GM21447 (cell line): Measurements from ENCODE around the gene ZDHHC7.
A peak's percentile ranks its signal among the peaks of the same experiment; 100 is the strongest.

Source experiments
- ATAC-seq: cut with Tn5 transposase; IDR thresholded peaks from one replicate; pipeline ENCODE4 v1.9.1; 2021; ENCODE audit not compliant: unreplicated experiment

Gene ZDHHC7

DNA sequence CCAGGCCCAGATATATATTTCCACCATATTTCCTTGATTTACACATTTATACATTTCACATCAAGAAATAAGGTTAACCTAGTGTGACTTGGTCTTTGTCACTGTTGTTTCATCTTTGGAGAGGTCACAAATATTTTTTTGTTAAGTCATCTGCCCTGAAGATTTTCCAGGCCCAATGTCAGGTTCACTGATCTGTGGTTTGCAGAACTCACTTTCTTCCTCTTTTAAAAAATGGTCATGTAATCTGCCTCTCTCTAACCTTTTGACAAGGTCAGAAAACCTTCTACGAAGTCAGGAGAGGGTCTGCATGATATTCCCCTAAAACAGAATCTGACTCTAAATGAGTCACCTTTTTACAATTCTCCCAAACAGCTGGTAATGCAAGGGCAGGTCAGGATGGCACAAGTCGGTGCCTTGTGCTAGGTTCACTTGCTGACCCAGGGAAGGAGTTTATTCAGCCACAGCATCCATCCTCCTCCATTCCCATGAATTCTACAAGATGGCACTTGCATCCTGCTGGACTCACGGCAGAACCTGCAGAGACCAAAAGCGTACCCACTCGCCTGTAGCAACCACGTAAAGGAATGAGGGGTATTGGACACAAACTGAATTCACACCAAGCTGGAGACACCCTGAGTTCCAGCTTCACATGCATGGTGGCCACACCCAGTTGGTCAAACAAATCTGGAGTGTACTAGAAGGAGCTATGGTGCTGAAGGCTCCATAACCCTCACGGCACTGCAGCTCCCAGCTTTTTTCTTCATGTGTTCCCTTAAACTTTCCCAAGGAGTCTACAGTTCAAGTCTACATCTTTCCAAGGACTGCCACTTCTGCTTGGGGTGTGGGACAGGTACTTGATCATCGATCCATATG lies 14.7 kb upstream of the ZDHHC7 start:
- no peak for ATAC-seq

DNA sequence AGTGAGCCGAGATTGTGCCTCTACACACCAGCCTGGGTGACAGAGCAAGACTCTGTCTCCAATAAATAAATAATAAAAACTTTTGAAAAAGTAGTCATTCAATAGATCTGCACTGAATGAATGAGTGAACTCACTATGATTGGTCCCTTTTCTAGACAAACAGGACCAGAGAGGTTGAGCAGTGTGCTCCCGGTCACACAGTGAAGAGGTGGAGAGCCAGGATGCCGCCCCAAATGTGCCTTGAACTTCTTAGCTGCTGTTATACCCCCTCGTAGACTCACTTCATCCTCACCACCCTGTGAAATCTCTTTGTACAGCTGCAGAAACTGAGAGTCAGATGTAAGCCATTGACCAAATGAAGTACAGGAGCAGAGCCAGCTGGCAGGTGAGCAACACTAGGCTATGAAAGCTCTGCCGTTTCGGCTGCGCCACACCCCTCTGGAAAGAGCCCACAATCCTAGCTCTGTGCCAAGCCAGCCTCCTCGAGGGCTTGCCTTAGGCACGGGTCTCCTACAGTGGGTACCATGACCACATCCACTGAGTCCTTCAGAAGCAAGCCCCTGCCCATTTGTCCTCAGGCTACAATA lies 8.4 kb upstream of the ZDHHC7 start:
- ATAC-seq: no peak

DNA sequence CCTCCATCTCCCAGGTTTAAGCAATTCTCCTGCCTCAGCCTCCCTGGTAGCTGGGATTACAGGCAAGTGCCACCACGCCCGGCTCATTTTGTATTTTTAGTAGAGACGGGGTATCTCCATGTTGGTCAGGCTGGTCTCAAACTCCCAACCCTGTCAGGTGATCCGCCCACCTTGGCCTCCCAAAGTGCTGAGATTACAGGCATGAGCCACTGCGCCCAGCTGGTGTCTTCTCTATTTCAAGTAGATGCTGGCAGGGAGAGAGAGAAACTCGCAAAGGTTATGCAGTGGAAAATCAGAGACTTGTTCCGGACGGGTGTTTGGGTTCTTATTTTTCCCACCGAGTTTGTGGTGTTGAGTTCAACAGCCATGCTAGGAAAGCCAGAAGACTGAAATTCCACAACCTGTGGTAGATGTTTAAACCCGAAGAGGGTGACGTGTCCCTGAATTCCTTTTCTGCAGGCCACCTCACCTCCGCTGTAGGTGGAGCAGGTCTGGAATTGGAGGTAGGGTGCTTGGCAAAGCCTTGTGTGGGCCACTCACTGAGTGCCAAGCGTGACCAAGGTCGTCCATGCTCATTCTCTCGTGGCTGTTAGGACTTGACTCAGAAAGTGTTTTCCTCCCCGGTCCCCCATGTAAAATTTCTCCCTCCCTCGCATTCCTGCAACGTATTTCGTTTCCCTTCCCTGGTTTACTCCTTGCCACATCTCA lies 7.3 kb upstream of the ZDHHC7 start:
- ATAC-seq: no peak

DNA sequence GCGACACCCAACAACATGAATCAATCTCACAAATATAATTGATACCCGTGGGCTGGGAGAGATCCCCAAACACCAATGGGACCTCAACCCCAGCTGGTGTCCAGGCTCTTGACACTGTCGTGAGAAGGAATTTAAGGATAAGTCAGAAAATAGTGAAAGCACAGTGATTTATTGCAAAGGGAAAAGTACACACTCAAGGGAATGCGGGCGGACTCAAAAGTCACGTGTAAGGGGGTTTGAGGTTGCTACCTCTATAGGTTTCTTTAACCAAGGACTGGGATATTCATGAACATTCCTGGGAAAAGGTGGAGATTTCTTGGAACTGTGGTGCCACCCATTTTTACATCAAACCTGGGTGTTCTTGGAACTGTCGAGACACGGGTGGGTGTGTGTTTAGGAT lies 6.3 kb upstream of the ZDHHC7 start:
- no peak for ATAC-seq

DNA sequence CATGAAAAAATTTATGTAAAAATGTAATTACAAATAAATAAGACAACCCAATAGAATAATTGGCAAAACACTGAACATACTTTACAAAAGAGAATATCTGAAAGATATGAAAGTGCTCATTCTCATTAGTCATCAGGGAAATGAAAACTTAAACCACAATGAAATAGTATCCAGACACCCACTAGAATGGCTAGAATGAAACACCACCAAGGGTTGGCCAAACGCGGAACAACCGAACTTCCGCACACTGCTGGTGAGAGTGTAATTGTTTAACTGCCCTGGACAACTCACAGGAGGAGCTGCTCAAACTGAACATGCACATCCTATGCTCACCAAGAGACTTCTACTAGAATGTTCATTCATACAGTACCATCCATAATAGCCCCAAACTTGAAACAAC lies 5.8 kb upstream of the ZDHHC7 start:
- no peak for ATAC-seq

DNA sequence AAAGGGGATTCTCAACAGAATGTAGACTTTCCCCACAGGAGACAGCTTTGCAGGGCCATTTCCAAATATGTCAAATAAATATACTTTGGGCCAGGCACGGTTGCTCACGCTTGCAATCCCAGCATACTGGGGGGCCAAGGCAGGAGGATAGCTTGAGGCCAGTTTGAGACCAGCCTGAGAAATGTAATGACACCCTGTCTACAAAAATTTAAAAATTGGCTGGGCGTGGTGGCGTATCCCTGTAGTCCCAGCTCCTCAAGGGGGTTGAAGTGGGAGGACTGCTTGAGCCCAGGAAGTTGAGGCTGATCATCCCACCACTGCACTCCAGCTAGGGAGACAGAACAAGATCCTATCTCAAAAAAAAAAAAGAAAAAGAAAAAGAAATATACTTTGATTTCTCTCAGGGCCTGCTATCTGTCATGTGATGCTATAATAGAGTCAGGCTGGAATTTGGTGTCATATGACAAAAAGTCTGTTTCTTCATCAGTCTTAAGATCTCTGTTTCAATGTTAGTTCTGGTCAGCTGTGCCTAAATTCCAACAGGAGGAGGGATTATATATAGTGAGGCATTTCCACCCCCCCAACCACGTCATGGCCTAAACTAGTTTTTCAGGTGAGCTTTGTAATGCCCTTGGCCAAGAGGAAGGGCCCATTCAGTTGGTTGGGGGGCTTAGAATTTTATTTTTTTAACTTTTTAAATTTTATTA lies 4.3 kb upstream of the ZDHHC7 start:
- ATAC-seq: no peak

DNA sequence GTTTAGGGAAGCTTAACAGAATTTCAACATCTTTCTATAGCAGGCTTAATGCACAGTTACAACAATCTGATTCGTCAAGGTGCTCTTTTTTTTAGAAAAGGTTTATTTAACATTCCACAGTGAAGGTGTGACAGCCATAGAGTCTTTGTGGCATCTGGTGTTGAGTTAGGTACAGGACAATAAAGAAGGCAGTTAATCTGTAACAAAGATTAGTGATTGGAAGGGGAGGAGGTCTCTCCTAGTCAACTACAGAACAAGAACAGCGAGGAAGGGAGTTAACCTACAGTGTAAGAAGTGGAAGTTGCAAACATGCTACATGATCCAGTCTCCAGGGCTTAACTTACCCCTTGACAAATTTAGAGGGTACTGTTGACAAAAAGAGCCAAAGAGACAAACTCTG lies 3.0 kb upstream of the ZDHHC7 start:
- ATAC-seq: no peak

DNA sequence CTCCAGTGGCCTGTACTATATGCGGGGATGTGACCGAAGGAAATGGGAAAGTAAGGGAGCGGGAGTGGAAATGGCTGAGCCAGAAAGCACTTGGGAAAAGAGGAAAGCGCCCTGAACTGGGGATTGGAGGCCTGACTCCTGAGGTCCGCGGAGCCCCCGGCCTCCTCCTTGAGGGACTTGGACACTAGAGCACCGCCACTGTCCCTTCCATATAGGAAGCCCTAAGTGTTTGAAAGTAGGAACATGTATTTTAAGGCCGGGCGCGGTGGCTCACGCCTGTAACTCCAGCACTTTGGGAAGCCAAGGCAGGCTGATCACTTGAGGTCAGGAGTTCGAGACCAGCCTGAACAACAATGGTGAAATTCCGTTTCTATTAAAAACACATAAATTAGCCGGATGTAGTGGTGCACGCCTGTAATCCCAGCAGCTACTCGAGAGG lies 530 bp upstream of the ZDHHC7 start:
- ATAC-seq: no peak

DNA sequence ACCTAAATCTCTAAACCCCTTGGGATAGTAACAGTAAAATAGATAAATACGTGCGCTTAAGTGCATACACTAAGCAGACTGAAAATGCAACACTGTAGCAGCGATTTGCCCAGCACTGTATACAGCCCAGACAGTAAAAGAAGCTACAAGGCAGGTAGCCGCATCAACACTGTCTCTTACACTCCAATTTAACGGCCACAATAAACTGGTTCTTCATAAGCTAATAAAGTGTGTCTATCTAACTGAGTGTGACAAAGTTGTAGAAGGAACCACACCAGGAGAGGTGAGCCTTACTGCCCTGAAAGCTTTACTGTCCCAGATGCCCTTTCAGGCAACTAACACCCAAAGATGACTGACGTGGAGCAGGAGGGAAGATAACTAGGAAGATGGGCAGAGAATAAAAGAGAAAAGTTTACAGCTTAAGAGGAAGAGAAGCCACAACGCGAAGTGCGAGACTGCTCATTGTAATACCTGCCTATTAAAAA lies 847 bp downstream of the ZDHHC7 start:
- ATAC-seq: peak; percentile 9

DNA sequence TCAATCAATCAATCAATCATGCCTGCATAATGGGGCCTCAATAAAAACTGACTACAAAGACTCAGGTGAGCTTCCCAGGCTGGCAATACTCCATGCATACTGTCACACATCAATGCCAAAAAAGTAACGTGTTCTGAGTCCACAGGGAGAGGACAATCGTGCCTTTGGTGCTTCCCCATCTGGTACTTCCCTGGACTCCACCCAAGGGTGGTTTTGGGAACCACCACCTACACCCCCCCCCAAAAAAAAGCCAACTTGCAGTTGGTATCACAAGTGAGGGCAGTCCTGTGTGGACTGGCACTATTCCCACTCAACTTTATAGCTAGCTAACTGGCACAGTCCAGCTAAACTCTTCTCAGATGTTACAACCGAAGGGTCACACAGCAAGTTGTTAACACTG lies 3.1 kb downstream of the ZDHHC7 start:
- ATAC-seq: no peak

DNA sequence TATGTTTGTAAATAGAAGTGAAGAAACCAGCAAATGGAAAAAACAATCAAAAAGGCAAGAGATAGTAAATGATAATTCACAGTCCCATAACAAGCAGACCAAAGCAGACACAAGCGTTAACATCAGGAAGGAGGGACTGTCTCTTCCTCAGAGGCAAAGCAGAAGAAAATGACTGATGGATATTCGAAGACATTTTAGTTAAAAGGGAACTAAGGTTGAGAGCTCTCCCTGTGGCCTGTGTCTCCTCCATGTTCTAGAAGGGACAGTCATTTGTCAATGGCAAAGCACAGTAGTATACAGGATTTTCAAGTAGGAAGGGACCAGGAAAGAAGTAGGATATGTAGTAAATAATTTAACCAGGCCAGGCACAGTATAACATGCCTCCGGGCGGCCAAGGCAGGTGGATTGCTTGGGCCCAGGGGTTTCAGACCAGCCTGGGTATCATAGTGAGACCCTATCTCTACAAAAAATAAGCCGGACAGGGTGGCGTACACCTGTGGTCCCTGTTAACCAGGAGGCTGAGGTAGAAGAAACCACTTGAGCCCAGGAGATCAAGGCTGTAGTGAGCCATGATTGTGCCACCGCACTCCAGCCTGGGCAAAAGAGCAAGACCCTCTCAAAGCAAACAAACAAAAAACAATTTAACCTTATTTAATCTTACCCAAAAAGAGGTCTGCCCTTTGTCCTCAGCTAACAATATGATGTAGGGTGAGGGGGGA lies 3.7 kb downstream of the ZDHHC7 start:
- no peak for ATAC-seq

DNA sequence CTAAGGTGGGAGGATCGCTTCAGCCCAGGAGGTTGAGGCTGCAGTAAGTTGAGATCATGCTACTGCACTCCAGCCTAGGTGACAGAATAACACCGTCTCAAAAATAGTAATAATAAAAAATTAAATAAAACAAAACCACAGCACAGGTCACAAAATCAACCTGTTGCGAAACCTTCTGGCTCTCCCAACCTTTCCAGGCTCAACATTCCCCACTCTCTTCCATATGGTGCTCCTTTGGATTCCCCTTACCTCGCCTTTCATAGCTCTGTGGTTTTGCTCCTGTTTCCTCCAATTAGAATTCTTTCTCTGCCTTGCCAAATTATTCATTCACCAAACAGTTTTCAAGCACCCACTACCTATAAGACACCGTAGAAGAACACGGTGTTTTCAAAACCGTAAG lies 4.7 kb downstream of the ZDHHC7 start:
- no peak for ATAC-seq

DNA sequence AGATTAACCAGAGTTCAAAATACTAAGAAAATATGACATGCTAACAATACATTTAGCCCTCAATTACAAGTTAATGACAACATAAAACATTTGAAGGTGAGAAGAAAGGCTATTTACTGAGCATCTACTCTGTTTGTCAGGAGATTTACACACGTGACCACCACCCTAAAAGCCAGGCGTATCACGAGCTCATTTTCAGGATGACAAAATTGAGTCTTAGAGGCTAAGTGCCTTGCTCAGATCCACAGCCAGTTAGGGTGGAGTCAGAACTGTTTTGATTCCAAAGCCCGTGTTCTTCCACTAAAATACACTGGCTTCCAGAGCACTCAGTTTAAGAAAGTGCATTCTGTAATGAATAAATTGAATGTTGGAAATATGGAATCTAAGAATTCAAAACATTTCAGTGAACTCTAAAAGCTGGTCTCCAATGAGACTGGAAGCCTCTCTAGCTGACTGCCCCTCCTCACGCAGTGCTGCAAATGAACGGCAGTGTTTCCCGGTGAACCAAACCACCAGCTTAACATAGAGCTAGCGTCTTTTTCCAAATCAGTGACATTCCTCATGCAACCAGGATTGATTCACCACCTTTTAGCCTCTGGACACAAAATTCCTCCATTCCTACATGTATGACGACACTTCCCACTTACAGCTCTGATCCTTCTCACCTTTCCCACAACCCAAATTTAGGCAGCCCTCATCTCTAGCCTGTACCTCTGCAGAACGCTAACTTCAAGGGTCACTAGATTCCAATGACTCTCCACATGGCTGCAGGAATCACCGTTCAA lies 5.9 kb downstream of the ZDHHC7 start:
- ATAC-seq: no peak

DNA sequence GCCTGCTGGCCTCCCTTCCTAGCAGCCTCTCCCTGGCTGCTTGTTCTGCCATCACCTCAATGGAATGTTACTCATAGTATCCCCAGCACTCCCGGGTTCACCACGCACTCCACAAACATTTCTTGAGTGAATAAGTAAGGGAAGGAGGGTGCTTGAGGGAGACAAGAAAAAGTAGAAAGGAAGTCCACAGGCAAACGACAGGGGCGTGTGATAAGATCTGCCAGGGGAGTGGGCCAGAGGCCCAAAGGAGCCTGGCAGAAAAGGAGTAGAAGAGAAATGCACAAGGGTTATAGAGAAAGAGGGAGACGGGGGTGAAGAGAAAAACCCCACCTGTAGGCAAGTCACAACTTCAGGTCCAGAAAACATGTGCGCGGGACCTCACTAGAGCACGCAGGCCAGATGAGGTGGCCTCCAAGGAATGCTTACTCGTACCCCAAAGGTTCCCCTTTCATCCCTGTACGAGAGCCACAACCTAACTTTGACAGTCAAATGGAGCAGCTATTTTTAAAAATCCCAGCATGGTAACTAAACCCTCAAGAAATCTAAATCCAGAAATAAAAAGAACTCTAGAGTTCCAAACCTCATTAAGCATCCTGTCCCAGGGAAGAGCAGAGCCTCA lies 6.6 kb downstream of the ZDHHC7 start:
- no peak for ATAC-seq

DNA sequence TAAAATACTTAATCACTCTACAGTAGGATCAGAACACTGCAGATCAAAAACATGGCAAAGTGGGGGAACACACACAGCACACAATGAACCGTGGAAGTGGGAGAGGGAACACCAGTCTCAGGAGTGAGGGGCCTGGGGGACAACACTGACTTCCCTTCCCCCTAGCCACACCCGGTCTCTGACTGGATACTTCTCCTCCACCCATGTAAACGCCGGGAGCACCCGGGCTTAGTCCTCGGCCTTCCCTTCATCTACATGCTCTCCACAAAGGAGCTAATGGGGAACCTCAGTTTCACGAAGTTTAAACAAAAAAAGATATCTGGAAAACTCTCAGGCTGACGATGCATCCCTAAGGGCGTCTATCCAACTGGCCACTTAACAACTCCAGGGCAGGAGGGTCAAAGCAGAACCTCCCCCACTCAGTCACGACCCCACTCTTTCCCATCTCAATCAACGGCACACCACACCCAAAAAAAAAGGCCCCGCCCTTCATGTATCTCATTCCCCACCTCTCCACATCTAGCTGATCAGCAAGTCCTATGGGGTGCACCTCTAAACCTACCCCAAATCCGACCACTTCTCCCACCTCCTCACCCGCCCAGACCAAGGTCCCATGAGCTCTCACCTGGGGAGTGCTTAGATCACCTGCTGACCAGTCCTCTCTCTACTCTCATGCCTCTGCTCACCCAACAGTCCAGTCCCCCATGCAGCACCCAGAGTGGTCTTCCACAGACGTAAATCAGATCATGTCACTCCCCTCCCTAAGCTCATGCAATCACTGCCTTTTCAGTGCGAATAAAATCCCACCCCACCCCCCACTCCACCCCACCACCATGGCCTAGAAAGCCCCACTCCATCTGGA lies 7.4 kb downstream of the ZDHHC7 start:
- no peak for ATAC-seq

DNA sequence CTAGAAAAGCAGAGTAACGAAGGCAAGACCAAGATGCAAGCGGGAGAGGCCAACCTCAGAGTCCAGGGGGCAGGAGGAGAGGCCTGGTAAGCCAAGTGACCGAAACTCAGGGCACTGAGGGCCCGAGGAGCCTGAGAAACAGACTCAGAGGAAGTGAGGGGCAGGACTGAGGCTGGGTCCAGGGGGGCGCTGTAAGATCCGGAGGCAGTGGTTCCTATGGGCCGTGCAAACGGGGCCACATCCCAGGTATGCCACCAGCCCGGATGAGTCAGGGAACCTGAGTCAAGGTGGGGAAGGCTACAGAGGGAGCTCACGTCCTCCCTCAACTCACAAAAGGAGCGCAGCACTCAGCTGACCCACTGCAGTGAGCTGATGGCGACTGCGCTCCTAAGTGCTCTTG lies 8.3 kb downstream of the ZDHHC7 start:
- no peak for ATAC-seq

DNA sequence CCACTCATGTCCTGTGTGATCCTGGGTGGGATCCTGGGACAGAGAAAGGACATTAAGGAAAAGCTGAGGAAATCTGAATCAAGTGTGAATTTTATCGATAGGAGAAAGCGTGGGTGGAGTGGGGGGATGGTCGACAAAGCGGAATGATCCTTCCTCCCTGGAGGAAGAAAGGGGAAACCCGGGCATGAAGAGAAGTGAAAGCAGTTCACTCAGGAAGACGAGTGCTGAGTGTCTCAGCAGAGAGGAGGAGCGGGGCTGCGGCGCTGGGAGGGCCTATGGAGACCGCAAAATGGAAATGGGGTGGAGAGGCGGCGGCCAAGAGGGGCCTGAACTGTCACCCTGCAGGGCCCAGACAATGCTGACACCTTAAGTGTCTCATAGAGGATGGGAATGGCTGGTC lies 8.7 kb downstream of the ZDHHC7 start:
- no peak for ATAC-seq

DNA sequence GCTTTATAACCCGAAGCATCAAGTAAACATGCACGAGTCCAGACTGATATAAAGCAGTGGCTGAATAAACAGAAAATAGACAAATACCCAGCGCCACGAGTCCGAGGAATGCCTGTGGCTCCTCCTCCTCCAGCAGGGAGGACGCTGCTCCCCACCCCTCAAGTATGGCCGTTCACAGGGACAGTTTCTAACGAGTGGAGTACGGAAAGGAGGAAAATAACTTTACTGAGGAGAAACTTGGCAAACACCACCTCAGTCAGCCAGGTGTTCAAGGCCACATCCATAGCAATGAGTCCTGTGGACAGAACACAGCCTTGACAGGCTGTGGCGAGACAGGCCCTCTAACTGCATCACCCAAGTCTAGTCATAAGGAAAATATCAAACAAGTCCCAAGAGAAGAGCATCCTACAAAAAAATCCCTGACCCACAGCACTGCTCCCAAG lies 9.2 kb downstream of the ZDHHC7 start:
- ATAC-seq: no peak
